ENCODE results near the gene KCNH2. TPM values are rescaled to one million over a fixed set of nuclear protein-coding genes. Genes with fewer than 3 reads are reported as not detected.

The KCNH2 gene
- total and polyA plus RNA-seq, 10 of the 15 experiments (the other 5 are each of a cell fraction or from before 2014, with no cell fraction given) = 0.04 to 0.24 (median 0.17) TPM; not detected in 6

GRCh38 chr7:151008511-151009323 is 30.6 kb upstream of the KCNH2 start (continued):
- no peak for TF ChIP-seq EED (IDR thresholded peaks at IDR 0.05; ENCODE audit: low read depth)
- peak; percentile 56; the same call in 1 of the 2 replicates for TF ChIP-seq HCFC1 (IDR thresholded peaks at IDR 0.05; ENCODE audit: low read length)
- TF ChIP-seq NFXL1 (IDR thresholded peaks at IDR 0.05; ENCODE audit: borderline replicate concordance) = no peak
- TF ChIP-seq BCL3 (IDR thresholded peaks at IDR 0.05; ENCODE audit: borderline replicate concordance, insufficient read depth, low read depth, low read length, poor library complexity, severe bottlenecking) = no peak
- TF ChIP-seq ZNF622 (IDR thresholded peaks at IDR 0.05) = no peak
- no peak for TF ChIP-seq NRF1 (conservative IDR thresholded peaks at IDR 0.05; ENCODE audit: low read depth, low read length)
- no peak for TF ChIP-seq JUNB (IDR thresholded peaks at IDR 0.05)
- TF ChIP-seq ZZZ3 (IDR thresholded peaks at IDR 0.05; ENCODE audit: control insufficient read depth, insufficient read length, low read depth) = no peak
- no peak for TF ChIP-seq WRNIP1 (IDR thresholded peaks at IDR 0.05; ENCODE audit: borderline replicate concordance, low read depth, low read length)
- TF ChIP-seq RCOR1 (conservative IDR thresholded peaks at IDR 0.05; ENCODE audit: low read depth, low read length) = no peak
- no peak for TF ChIP-seq IRF5 (IDR thresholded peaks at IDR 0.05; ENCODE audit: borderline replicate concordance)
- TF ChIP-seq ZNF687 (IDR thresholded peaks at IDR 0.05) = 0 out of 2 replicates have a peak, but pooled peaks have one; percentile 58
- no peak for TF ChIP-seq POLR2A (IDR thresholded peaks at IDR 0.05; ENCODE audit: low read depth, low read length)
- no peak for TF ChIP-seq NKRF (conservative IDR thresholded peaks at IDR 0.05)
- no peak for TF ChIP-seq E2F8 (IDR thresholded peaks at IDR 0.05; ENCODE audit: low read depth, partially characterized antibody)
- TF ChIP-seq TAF1 (IDR thresholded peaks at IDR 0.05; ENCODE audit: borderline replicate concordance, low read depth, low read length) = no peak
- TF ChIP-seq HDAC6 (IDR thresholded peaks at IDR 0.05; ENCODE audit: unreplicated experiment) = no peak
- no peak for TF ChIP-seq SRF (IDR thresholded peaks at IDR 0.05; ENCODE audit: low read depth in 2 of 2, low read length in 2 of 2)
